ENCODE measurements around the gene PPM1F. TPM values are rescaled to one million over a fixed set of nuclear protein-coding genes. Genes with fewer than 3 reads are reported as not detected.

Gene PPM1F
- polyA plus RNA-seq, 2 of the 4 experiments (the other 2 are of a cell fraction) = 11.0 to 14.2 TPM

DNA sequence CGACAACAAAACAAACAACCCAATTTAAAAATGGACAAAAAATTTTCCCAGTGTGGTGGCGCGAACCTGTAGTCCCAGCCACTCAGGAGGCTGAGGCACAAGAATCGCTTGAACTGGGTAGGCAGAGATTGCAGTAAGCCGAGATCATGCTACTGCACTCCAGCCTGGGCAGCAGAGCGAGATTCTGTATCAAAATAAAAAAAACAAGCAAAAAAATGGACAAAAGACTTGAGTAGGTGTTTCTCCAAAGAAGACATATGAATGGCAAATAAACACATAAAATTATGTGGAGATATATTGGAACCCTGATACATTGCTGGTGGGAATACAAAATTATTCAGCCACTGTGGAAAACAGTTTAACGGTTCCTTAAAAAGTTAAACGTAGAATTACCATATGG lies 57.8 kb downstream of the PPM1F start:
- no peak overlapping the region for H3K4me2 ChIP-seq
- DNase-seq (ENCODE audit: low read depth in 1 of 2, low spot score in 1 of 2) (no peak), ATAC-seq (no peak), FAIRE-seq (no peak)
- TF ChIP-seq RFX5 (IDR thresholded peaks at IDR 0.05) (no peak), GATA3 (IDR thresholded peaks at IDR 0.05; ENCODE audit: borderline replicate concordance) (no peak), MAZ (IDR thresholded peaks at IDR 0.05; ENCODE audit: borderline replicate concordance, low read depth, low read length) (no peak), KDM5A (IDR thresholded peaks at IDR 0.05) (no peak), POLR2AphosphoS2 (conservative IDR thresholded peaks at IDR 0.05; ENCODE audit: low read length) (no peak), NR3C1 (IDR thresholded peaks at IDR 0.05) (no peak), RCOR1 (IDR thresholded peaks at IDR 0.05; ENCODE audit: low read depth, low read length) (no peak), BCL3 (IDR thresholded peaks at IDR 0.05) (no peak), PHF8 (IDR thresholded peaks at IDR 0.05; ENCODE audit: borderline replicate concordance, low read depth) (no peak), USF2 (IDR thresholded peaks at IDR 0.05) (no peak), HOXA7 (CRISPR knock-in tag; IDR thresholded peaks at IDR 0.05) (no peak), ZSCAN20 (CRISPR knock-in tag; IDR thresholded peaks at IDR 0.05) (no peak), EHMT2 (IDR thresholded peaks at IDR 0.05; ENCODE audit: low read depth) (no peak), CHD2 (IDR thresholded peaks at IDR 0.05; ENCODE audit: low read length, partially characterized antibody) (no peak), HDAC2 (IDR thresholded peaks at IDR 0.05) (no peak)
- TF ChIP-seq, protein P1, sequence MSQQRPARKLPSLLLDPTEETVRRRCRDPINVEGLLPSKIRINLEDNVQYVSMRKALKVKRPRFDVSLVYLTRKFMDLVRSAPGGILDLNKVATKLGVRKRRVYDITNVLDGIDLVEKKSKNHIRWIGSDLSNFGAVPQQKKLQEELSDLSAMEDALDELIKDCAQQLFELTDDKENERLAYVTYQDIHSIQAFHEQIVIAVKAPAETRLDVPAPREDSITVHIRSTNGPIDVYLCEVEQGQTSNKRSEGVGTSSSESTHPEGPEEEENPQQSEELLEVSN (IDR thresholded peaks at IDR 0.05; ENCODE audit: borderline replicate concordance, low read depth) = no peak
- TF ChIP-seq, protein P2, sequence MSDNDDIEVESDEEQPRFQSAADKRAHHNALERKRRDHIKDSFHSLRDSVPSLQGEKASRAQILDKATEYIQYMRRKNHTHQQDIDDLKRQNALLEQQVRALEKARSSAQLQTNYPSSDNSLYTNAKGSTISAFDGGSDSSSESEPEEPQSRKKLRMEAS (IDR thresholded peaks at IDR 0.05) = no peak
- TF ChIP-seq, protein P3, sequence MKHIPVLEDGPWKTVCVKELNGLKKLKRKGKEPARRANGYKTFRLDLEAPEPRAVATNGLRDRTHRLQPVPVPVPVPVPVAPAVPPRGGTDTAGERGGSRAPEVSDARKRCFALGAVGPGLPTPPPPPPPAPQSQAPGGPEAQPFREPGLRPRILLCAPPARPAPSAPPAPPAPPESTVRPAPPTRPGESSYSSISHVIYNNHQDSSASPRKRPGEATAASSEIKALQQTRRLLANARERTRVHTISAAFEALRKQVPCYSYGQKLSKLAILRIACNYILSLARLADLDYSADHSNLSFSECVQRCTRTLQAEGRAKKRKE (CRISPR knock-in tag; IDR thresholded peaks at IDR 0.05; ENCODE audit: low read depth) = no peak
- CTCF ChIA-PET = no interaction called here
- H3K4me3 ChIP-seq = no peak overlapping the region
- WGBS (ENCODE audit: missing lambda C conversion rate) = 80% methylated on average over 8 of the region's 8 CpGs
- POLR2A ChIA-PET = no interaction called here
- no peaks in the 10 kb centered on the region for H3K4me1 ChIP-seq
- no peak overlapping the region for H3K27ac ChIP-seq
- H3K9me3 ChIP-seq = no peaks in the 10 kb centered on the region

- no peak overlapping the region for H3K4me3 ChIP-seq
- no peaks in the 10 kb centered on the region for H3K9me3 ChIP-seq
- H3K4me2 ChIP-seq = no peak overlapping the region
- no peak overlapping the region for H3K27ac ChIP-seq
- H3K4me1 ChIP-seq = no peaks in the 10 kb centered on the region
- 91% methylated on average over 10 of the region's 10 CpGs for WGBS (ENCODE audit: missing lambda C conversion rate)
- ATAC-seq = no peak
- DNase-seq (ENCODE audit: low read depth in 1 of 2, low spot score in 1 of 2) = no peak
- CTCF ChIA-PET = interaction anchor here (0.6 to 1.3 kb wide), 2 partner anchors 14 to 63 kb away, joined by 3 read pairs; partner anchors contain the start of gene PPM1F
- POLR2A ChIA-PET = no interaction called here
- no peak for FAIRE-seq
- no peak for TF ChIP-seq NR3C1 (IDR thresholded peaks at IDR 0.05)
- no peak for TF ChIP-seq USF2 (IDR thresholded peaks at IDR 0.05)
- TF ChIP-seq MAFK (IDR thresholded peaks at IDR 0.05; ENCODE audit: partially characterized antibody) = no peak
- no peak for TF ChIP-seq CBX2 (IDR thresholded peaks at IDR 0.05; ENCODE audit: borderline replicate concordance, low read depth)
- no peak for TF ChIP-seq PHF8 (IDR thresholded peaks at IDR 0.05; ENCODE audit: borderline replicate concordance, low read depth)
- TF ChIP-seq SMC3 (IDR thresholded peaks at IDR 0.05) = no peak
- no peak for TF ChIP-seq CHD2 (IDR thresholded peaks at IDR 0.05; ENCODE audit: low read length, partially characterized antibody)
- TF ChIP-seq, protein P4, sequence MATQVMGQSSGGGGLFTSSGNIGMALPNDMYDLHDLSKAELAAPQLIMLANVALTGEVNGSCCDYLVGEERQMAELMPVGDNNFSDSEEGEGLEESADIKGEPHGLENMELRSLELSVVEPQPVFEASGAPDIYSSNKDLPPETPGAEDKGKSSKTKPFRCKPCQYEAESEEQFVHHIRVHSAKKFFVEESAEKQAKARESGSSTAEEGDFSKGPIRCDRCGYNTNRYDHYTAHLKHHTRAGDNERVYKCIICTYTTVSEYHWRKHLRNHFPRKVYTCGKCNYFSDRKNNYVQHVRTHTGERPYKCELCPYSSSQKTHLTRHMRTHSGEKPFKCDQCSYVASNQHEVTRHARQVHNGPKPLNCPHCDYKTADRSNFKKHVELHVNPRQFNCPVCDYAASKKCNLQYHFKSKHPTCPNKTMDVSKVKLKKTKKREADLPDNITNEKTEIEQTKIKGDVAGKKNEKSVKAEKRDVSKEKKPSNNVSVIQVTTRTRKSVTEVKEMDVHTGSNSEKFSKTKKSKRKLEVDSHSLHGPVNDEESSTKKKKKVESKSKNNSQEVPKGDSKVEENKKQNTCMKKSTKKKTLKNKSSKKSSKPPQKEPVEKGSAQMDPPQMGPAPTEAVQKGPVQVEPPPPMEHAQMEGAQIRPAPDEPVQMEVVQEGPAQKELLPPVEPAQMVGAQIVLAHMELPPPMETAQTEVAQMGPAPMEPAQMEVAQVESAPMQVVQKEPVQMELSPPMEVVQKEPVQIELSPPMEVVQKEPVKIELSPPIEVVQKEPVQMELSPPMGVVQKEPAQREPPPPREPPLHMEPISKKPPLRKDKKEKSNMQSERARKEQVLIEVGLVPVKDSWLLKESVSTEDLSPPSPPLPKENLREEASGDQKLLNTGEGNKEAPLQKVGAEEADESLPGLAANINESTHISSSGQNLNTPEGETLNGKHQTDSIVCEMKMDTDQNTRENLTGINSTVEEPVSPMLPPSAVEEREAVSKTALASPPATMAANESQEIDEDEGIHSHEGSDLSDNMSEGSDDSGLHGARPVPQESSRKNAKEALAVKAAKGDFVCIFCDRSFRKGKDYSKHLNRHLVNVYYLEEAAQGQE (IDR thresholded peaks at IDR 0.05) = no peak
- TF ChIP-seq, protein P5, sequence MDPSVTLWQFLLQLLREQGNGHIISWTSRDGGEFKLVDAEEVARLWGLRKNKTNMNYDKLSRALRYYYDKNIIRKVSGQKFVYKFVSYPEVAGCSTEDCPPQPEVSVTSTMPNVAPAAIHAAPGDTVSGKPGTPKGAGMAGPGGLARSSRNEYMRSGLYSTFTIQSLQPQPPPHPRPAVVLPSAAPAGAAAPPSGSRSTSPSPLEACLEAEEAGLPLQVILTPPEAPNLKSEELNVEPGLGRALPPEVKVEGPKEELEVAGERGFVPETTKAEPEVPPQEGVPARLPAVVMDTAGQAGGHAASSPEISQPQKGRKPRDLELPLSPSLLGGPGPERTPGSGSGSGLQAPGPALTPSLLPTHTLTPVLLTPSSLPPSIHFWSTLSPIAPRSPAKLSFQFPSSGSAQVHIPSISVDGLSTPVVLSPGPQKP (IDR thresholded peaks at IDR 0.05; ENCODE audit: low read depth, low read length) = no peak
- no peak for TF ChIP-seq ZC3H11A (IDR thresholded peaks at IDR 0.05)
- no peak for TF ChIP-seq RAD21 (conservative IDR thresholded peaks at IDR 0.05 in 1 of 2, IDR thresholded peaks at IDR 0.05 in 1 of 2)
Observed at GRCh38 chr22:21889251-21889990, 63.2 kb downstream of the PPM1F start.
